Measurements from ENCODE around the gene FERMT2.

DNA sequence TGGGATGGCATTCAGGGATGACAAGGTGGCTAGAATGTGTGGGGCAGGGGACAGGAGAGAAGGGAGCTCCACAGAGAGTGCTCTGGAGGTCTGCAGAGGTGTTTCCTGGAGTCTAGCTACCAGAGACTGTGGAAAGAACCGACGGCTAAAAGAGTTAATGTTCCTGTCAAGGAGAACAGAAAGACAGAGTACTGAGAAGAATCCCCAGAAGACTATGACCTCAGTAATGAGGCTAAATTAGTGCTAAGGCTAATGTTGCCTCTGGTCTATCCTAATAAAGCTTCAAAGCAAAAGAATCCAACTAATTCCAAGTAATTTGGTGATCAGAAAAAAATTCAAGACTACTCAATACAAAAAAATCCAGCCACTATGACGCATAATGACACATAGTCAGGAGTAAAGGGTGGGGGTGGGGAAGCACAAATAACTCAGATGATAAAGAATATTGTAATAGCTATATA, 44.7 kb downstream of the FERMT2 start:
- TF ChIP-seq CTCF (IDR thresholded peaks at IDR 0.05) (no peak), POLR2A (IDR thresholded peaks at IDR 0.05) (no peak), POLR2AphosphoS5 (IDR thresholded peaks at IDR 0.05) (no peak)
